GM18868 (cell line): ENCODE results near the gene UBQLN4.
"Not testable (repeated sequence)": the region's sequence is repeated elsewhere in the genome, so short reads cannot be mapped to it uniquely, and the experiment has no call there.

Source experiments
- ATAC-seq: cut with Tn5 transposase; IDR thresholded peaks from one replicate; pipeline ENCODE4 v1.9.1; 2021; ENCODE audit warnings: mild to moderate bottlenecking, moderate library complexity; ENCODE audit not compliant: unreplicated experiment

UBQLN4 gene

GRCh38 chr1:156081180-156081916, 27.8 kb upstream of the UBQLN4 start:
- ATAC-seq, result no peak

- ATAC-seq, result no peak
Measured at GRCh38 chr1:156080863-156081179, 27.2 kb upstream of the UBQLN4 start.

- no peak for ATAC-seq
Measured at GRCh38 chr1:156080241-156080862, 26.8 kb upstream of the UBQLN4 start.

- ATAC-seq, result no peak
Measured at GRCh38 chr1:156079762-156080161, 26.2 kb upstream of the UBQLN4 start.

GRCh38 chr1:156078728-156079127, 25.1 kb upstream of the UBQLN4 start:
- ATAC-seq, result no peak

- ATAC-seq, result no peak
Measured at GRCh38 chr1:156077430-156077760, 23.8 kb upstream of the UBQLN4 start.

GRCh38 chr1:156076609-156077429, 23.2 kb upstream of the UBQLN4 start:
- ATAC-seq, result no peak

- ATAC-seq, result no peak
Measured at GRCh38 chr1:156075775-156076204, 22.2 kb upstream of the UBQLN4 start.

GRCh38 chr1:156075162-156075561, 21.6 kb upstream of the UBQLN4 start:
- no peak for ATAC-seq

GRCh38 chr1:156074661-156075060, 21.1 kb upstream of the UBQLN4 start:
- ATAC-seq, result no peak

GRCh38 chr1:156073740-156074139, 20.1 kb upstream of the UBQLN4 start:
- ATAC-seq, result no peak

- no peak for ATAC-seq
Measured at GRCh38 chr1:156073110-156073687, 19.6 kb upstream of the UBQLN4 start.

GRCh38 chr1:156072251-156072650, 18.7 kb upstream of the UBQLN4 start:
- no peak for ATAC-seq

- not testable (repeated sequence) for ATAC-seq
Measured at GRCh38 chr1:156071332-156071816, 17.8 kb upstream of the UBQLN4 start.

GRCh38 chr1:156070548-156070947, 16.9 kb upstream of the UBQLN4 start:
- ATAC-seq, result no peak

GRCh38 chr1:156069490-156070455, 16.2 kb upstream of the UBQLN4 start:
- no peak for ATAC-seq

GRCh38 chr1:156067262-156067661, 13.7 kb upstream of the UBQLN4 start:
- ATAC-seq, result no peak

- ATAC-seq, result no peak
Measured at GRCh38 chr1:156065871-156066270, 12.3 kb upstream of the UBQLN4 start.

GRCh38 chr1:156065212-156065611, 11.6 kb upstream of the UBQLN4 start:
- no peak for ATAC-seq

GRCh38 chr1:156064615-156065014, 11.0 kb upstream of the UBQLN4 start:
- no peak for ATAC-seq

- no peak for ATAC-seq
Measured at GRCh38 chr1:156063997-156064285, 10.3 kb upstream of the UBQLN4 start.
